Breast epithelium (tissue), 4 donors: ENCODE measurements around the gene TNS1. TPM values are rescaled to one million over a fixed set of nuclear protein-coding genes. Genes with fewer than 3 reads are reported as not detected.

Experiments
- DNase-seq, 2 donors: peaks; one replicate each; pipeline ENCODE4 v3.0.0-alpha.2; 2019; ENCODE audit warnings: low spot score in 2 of 2
- H3K27ac ChIP-seq, 2 donors: fragments of 200-600 bp; sonication (generic) in 1 of 2; one replicate each; pipeline ENCODE4 v1.5.1; 2016 to 2019; ENCODE audit warnings: mild to moderate bottlenecking in 1 of 2
- H3K27me3 ChIP-seq, 2 donors: fragments of 200-600 bp; sonication (generic) in 1 of 2; one replicate each; pipeline versions ENCODE4 v1.5.1 to v1.6.0; 2017 to 2019; ENCODE audit warnings: control low read depth in 1 of 2, mild to moderate bottlenecking in 1 of 2
- H3K36me3 ChIP-seq: fragments of 200-600 bp; one replicate; pipeline ENCODE4 v1.5.1; 2019
- H3K4me1 ChIP-seq, 2 donors: fragments of 200-600 bp; sonication (generic); one replicate each; pipeline ENCODE4 v1.5.1; 2016 to 2019; ENCODE audit warnings: control low read depth in 1 of 2
- H3K4me3 ChIP-seq, 3 donors: fragments of 200-600 bp; sonication (generic); 1 replicate in 2 of 3; 2 replicates in 1 of 3; pipeline ENCODE4 v1.5.1; 2016 to 2019; ENCODE audit warnings: mild to moderate bottlenecking in 3 of 3, moderate library complexity in 2 of 3
- H3K9me3 ChIP-seq, 2 donors: fragments of 200-600 bp; sonication (generic) in 1 of 2; one replicate each; pipeline ENCODE4 v1.5.1; 2016 to 2019; ENCODE audit warnings: control low read depth in 1 of 2
- POLR2A ChIP-seq: fragments of 450-650 bp; IDR thresholded peaks from one replicate; pipeline ENCODE4 v1.6.1; 2016; ENCODE audit warnings: antibody characterized with exemption, mild to moderate bottlenecking, moderate library complexity
- POLR2AphosphoS5 ChIP-seq, 3 donors: sonication (generic); formaldehyde crosslinking; IDR thresholded peaks; one replicate each; pipeline ENCODE4 v1.6.1; 2017; ENCODE audit warnings: antibody characterized with exemption in 3 of 3
- intact Hi-C: fragments of 100-400 bp; cut with DNase I; formaldehyde crosslinking; loops from one replicate; pipeline ENCODE4 v1.15.1; 2023; ENCODE audit warnings: low total_unique reads
- total RNA-seq, 3 donors: library from RNA; depleted of rRNA; stranded (reverse); fragments of >200 nt; gene quantifications; one replicate each; pipeline ENCODE4 v1.1.0, GENCODE V29; 2016
- TF ChIP-seq, protein P1 (sequence below), 3 donors: fragments of 450-650 bp; IDR thresholded peaks; one replicate each; pipeline ENCODE4 v1.5.1; 2016 to 2017; ENCODE audit warnings: antibody characterized with exemption in 3 of 3, mild to moderate bottlenecking in 3 of 3, moderate library complexity in 3 of 3

The TNS1 gene
- total RNA-seq, 3 donors from 2014 or later, result 141 to 577 (median 154) TPM

DNA sequence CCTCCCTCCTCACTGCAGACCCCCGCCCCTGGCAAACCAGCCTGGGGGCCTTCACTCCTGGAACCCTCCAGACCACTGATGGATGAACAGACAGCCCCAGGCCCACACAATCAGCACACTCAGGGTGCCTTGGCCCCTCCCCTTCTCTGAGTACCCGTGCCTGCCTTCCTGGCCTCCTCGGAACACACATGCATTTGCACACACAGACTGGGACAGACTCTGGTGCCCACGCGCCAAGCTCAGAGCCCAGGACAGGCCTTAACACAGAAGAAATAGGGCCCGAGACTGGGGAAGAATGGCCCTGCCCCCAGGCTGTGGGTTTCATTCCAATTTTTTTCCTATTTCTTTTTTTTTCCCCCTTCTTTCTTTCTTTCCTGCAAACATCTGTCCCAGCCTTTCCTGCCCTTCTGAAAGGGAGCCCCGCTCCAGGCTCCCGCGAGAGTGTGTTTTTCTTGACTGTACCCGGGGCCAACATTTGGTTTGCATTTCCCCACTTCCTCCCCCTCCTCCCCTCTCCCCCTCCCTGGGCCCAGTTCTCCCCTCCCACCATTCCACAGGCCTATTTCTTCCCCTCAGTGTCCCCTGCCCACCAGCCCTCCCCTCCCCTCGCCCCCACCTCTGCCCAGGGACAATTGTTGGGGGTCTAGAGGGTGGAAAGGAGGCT lies 618 bp upstream of the TNS1 start:
- no peak for TF ChIP-seq POLR2AphosphoS5 (IDR thresholded peaks at IDR 0.05)
- TF ChIP-seq POLR2A, result no peak
- TF ChIP-seq, protein P1, sequence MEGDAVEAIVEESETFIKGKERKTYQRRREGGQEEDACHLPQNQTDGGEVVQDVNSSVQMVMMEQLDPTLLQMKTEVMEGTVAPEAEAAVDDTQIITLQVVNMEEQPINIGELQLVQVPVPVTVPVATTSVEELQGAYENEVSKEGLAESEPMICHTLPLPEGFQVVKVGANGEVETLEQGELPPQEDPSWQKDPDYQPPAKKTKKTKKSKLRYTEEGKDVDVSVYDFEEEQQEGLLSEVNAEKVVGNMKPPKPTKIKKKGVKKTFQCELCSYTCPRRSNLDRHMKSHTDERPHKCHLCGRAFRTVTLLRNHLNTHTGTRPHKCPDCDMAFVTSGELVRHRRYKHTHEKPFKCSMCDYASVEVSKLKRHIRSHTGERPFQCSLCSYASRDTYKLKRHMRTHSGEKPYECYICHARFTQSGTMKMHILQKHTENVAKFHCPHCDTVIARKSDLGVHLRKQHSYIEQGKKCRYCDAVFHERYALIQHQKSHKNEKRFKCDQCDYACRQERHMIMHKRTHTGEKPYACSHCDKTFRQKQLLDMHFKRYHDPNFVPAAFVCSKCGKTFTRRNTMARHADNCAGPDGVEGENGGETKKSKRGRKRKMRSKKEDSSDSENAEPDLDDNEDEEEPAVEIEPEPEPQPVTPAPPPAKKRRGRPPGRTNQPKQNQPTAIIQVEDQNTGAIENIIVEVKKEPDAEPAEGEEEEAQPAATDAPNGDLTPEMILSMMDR (IDR thresholded peaks at IDR 0.05), result no peak
- DNase-seq, result no peak
- H3K9me3 ChIP-seq, result no peaks in the 10 kb centered on the region
- no peaks in the 10 kb centered on the region for H3K36me3 ChIP-seq
- H3K27me3 ChIP-seq, result no peaks in the 10 kb centered on the region
- peak overlapping the region; percentile 77 to 93 for H3K27ac ChIP-seq
- peaks cover 3 to 12% of the 10 kb centered on the region in 2 donors for H3K4me1 ChIP-seq
- intact Hi-C loops, result no loop called here
- peak overlapping the region; percentile 48 to 66 (median 53) for H3K4me3 ChIP-seq

DNA sequence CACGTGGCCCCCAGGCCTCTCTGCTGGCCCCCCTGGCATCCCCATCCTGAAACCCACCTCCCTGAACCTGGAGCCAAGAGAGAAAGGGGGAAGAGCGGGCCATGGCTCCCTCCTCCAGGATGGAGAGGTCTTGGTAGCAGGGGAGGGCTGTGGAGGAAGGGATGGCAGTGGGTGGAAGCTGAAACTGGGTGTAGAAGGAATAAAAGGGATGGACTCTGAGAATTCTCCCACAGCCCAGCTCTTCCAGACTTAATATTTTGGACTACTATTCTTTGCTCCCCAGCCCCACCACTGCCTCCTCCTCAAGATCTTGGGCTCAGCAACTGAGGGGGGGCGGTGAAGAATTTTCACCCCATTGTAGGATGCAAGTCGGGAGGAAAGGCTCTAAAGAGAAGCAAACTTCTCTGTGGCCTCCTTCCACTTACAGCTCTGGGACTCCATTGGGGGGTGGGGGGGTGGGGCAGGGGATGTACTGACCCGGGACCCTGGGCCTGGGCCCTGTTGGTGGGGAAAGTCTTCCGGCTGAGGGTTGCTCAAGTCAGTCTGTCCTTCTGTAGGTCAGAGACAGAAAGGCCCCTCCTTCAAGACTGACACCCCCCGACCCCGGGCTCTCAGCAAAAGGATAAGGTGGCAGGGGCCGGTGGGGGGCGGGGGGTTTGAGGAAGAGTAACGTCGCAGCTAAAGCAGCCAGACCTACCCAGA lies 501 bp downstream of the TNS1 start:
- Histone ChIP-seq H3K4me1 (peaks cover 3 to 12% of the 10 kb centered on the region in 2 donors), H3K27ac (peak overlapping the region; percentile 77 to 93), H3K9me3 (no peaks in the 10 kb centered on the region), H3K4me3 (peak overlapping the region; percentile 48 to 66 (median 53)), H3K36me3 (no peaks in the 10 kb centered on the region), H3K27me3 (no peaks in the 10 kb centered on the region)
- no peak for DNase-seq
- TF ChIP-seq POLR2AphosphoS5 (IDR thresholded peaks at IDR 0.05), result no peak
- TF ChIP-seq POLR2A, result no peak
- intact Hi-C loops, result no loop called here

DNA sequence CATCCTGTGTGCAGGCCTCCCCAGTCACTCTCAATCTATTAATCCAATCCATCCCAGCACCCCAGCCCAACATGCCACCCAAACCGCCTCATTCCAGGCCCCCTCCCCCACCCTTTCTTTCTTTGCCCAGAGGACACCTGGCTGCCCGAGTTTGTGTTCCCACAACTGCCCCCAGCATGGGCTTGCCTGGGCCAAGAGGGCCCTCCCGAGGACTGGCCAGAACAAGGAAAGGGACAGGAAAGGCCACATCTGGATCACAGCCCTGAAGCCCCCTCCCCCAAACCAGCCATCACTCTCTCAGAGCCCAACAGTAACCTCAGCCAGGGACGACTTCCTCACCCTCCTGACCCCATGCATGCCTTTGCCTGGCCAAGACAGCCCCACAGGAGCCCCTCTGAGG lies 1.2 kb downstream of the TNS1 start:
- peak overlapping the region; percentile 48 to 66 (median 53) for H3K4me3 ChIP-seq
- no peak for TF ChIP-seq POLR2A
- H3K36me3 ChIP-seq, result no peaks in the 10 kb centered on the region
- peak overlapping the region; percentile 77 to 93 for H3K27ac ChIP-seq
- peaks cover 3 to 15% of the 10 kb centered on the region in 2 donors for H3K4me1 ChIP-seq
- no peak for DNase-seq
- intact Hi-C loops, result no loop called here
- no peaks in the 10 kb centered on the region for H3K27me3 ChIP-seq
- no peaks in the 10 kb centered on the region for H3K9me3 ChIP-seq

DNA sequence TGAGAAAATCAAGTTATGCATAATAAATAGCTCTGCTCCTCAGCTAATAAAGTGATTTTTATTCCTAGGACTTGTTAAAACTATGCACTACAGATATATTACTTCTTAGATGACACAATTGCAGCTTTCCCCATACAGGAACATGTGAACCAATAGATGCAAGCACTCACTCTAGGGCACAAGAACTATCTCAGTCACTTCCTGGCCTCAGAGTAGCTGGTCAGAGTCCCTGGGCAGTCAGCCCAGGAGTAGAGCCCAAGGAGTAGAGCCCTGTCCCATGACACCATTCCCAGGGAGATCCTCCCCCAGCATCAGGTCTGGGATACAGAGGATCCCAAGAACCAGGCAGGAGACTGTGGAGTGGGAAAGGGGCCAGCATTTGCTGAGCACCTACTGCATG lies 2.7 kb downstream of the TNS1 start:
- peak overlapping the region; percentile 42 to 48 for H3K27ac ChIP-seq
- no peaks in the 10 kb centered on the region for H3K9me3 ChIP-seq
- peaks cover 7 to 27% of the 10 kb centered on the region in 2 donors for H3K4me1 ChIP-seq
- no peaks in the 10 kb centered on the region for H3K27me3 ChIP-seq
- no peaks in the 10 kb centered on the region for H3K36me3 ChIP-seq
- no peak for DNase-seq
- TF ChIP-seq POLR2A (no peak), POLR2AphosphoS5 (IDR thresholded peaks at IDR 0.05) (no peak)
- TF ChIP-seq, protein P1 (IDR thresholded peaks at IDR 0.05), result no peak
- intact Hi-C loops, result no loop called here
- H3K4me3 ChIP-seq, result no peak overlapping the region

DNA sequence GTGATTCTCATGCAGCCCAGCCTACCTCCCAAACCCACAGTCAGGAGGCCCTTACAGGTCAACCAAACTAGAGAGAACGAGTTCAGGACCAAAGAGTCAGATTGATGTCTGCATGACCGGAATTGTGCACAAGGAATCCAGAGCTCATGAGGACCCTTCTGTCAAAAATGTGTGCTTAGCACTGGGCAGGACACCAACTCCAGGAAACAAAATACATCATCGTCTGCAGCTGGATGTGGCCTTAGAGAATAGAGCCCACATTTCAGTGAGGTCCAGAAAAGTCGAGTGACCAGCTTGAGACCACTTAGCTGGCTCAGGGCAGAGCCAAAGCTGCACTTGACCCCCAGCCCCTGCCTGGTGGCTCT lies 3.2 kb downstream of the TNS1 start:
- no peaks in the 10 kb centered on the region for H3K9me3 ChIP-seq
- TF ChIP-seq POLR2AphosphoS5 (IDR thresholded peaks at IDR 0.05) (no peak), POLR2A (no peak)
- TF ChIP-seq, protein P1 (IDR thresholded peaks at IDR 0.05), result no peak
- H3K4me3 ChIP-seq, result no peak overlapping the region
- H3K4me1 ChIP-seq, result peaks cover 5 to 24% of the 10 kb centered on the region in 2 donors
- no peaks in the 10 kb centered on the region for H3K27me3 ChIP-seq
- H3K36me3 ChIP-seq, result no peaks in the 10 kb centered on the region
- intact Hi-C loops, result no loop called here
- no peak for DNase-seq
- peak overlapping the region in 1 of 2 donors; percentile 66 for H3K27ac ChIP-seq

DNA sequence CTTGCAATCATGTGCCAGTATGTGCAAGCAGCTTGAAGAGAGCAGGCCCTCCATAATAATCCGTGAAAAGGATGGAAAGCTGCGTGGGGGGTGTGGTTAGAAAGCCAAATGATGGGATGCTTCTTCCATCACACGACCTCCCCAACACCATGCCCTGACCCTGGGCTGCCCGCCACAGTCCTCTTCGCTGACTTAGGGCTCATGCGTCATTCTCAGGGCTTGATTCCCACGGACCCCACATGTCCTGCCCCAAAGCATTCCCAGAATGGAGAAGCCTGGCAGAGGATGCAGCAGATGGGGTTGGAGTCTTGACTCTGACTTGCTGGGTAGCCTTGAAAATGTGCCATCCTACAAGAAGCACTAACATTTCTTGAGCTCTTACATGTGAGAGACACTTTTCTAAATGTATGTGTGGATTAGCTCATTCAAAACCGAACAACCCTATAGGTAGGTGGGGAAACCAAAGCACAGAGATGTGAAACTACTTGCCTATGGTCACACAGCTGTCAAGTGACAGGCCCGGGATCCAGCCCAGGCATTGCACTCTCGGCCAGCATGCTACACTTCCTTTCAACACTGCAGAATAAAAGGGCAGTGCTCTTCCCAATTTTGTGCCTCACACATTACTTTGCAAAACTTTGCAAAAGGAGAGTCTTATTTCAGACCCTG lies 3.7 kb downstream of the TNS1 start:
- no peaks in the 10 kb centered on the region for H3K36me3 ChIP-seq
- no peaks in the 10 kb centered on the region for H3K9me3 ChIP-seq
- TF ChIP-seq POLR2A (no peak), POLR2AphosphoS5 (IDR thresholded peaks at IDR 0.05) (no peak)
- TF ChIP-seq, protein P1 (IDR thresholded peaks at IDR 0.05), result no peak
- DNase-seq, result no peak
- peak overlapping the region in 1 of 2 donors; percentile 4 for H3K27ac ChIP-seq
- H3K4me1 ChIP-seq, result peaks cover 5 to 20% of the 10 kb centered on the region in 2 donors
- H3K27me3 ChIP-seq, result no peaks in the 10 kb centered on the region
- H3K4me3 ChIP-seq, result no peak overlapping the region
- intact Hi-C loops, result no loop called here
